HG02588 (cell line): ENCODE data around the gene LDB2.
A peak's percentile ranks its signal among the peaks of the same experiment; 100 is the strongest.
"Not testable (repeated sequence)": the region's sequence is repeated elsewhere in the genome, so short reads cannot be mapped to it uniquely, and the experiment has no call there.

ENCODE experiments used
- ATAC-seq: cut with Tn5 transposase; IDR thresholded peaks from one replicate; pipeline ENCODE4 v1.9.1; 2021; ENCODE audit warnings: mild to moderate bottlenecking, moderate library complexity; ENCODE audit not compliant: unreplicated experiment

Gene LDB2

DNA sequence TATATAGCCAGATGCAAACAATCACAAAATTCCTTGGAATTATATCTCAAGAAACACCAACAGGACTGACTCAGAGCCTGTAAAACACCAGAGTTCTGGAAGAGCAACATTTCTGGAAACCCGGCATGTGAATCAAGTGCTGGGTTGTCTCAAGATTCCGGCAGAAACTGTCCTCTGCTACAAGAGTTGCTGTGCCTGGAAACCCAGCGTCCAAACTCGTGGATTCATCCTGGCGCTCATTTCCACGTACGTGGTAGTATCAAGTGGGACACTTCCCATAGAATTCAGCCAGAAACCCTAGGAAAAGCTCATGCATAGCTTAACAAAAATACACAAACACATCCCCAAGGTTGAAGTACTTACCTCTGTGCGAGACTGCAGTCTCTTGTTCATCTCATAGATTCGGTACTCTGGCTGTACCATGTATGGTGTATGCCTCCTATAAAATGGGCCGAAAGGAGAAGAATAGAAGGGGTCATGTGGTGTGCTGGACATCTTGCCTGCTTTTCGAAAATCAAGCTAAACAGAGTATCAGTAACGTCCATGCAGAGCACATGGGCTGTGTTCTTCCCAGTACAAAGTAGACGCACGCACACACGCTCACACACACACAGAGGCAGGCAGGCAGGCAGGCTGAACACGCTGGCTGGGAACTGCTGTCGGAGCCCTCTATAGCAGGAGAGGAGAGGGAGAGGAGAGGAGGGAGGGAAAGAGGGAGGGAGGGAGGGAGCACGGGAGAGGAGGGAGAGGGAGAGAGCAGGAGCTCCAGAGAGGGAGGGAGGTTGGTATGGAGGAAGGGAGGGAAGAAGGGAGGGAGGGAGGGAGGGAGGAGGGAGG lies at the start of gene LDB2:
LDB2 (minus strand) TSS at position 655 of the 837 bp plus-strand sequence.
- ATAC-seq, result no peak

DNA sequence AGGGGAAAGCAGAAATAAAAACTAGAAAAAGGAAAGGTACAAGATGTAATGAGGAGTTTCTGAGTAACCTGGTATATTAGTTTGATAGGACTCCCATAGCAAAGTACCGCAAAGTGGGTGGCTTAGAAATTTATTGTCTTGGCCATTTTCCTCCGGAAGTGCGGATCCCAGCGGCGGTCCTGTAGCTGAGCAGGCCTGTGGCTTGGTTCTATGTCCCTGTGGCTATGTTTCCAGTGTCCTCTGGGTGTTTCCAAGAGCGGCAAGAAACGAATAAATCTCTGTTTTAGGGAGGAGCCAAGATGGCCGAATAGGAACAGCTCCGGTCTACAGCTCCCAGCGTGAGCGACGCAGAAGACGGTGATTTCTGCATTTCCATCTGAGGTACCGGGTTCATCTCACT lies 44.0 kb upstream of the LDB2 start:
- no peak for ATAC-seq

DNA sequence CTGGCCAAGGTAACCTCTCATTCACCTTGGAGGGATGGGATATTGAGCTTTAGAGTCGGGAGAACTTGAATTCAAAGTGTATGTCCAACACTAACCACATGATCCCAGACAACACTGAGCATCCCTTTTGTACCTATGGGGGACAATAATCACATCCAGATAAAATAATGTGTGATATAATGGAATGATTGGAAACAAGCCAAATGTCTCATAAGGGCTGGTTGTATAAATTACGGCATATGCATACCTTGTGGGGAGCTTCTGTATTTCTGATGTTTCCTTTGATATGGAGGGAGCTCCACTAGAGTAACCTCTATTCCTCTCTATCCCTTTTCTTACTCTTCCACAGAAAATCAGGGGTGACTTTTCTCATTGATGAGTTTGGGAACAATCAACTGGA lies 40.7 kb upstream of the LDB2 start:
- no peak for ATAC-seq

DNA sequence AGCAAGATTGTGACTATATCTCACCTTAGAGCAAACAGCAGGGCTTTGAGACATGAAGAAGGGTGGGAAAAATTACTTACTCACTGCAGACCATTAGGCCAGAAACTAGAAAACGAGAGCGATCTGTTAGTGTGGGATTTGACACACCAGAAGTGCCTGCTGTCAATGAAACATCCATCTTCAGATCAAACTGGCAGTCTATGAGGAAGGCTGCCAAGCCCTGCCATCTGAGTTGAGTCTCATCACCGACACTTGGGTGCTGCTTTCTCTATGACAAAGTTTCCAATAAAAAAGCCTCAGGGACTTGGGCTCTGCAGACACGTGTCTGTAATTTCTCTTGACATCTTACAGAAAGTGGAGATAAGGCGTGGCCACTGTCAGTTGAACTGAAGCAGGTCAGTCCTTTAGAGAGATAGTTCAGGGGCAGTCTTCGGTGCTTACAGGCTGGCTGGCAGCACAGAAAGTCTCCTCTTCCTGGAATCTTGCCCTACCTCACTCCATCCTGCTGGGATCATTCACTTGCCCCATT lies 40.1 kb upstream of the LDB2 start:
- ATAC-seq, result no peak

DNA sequence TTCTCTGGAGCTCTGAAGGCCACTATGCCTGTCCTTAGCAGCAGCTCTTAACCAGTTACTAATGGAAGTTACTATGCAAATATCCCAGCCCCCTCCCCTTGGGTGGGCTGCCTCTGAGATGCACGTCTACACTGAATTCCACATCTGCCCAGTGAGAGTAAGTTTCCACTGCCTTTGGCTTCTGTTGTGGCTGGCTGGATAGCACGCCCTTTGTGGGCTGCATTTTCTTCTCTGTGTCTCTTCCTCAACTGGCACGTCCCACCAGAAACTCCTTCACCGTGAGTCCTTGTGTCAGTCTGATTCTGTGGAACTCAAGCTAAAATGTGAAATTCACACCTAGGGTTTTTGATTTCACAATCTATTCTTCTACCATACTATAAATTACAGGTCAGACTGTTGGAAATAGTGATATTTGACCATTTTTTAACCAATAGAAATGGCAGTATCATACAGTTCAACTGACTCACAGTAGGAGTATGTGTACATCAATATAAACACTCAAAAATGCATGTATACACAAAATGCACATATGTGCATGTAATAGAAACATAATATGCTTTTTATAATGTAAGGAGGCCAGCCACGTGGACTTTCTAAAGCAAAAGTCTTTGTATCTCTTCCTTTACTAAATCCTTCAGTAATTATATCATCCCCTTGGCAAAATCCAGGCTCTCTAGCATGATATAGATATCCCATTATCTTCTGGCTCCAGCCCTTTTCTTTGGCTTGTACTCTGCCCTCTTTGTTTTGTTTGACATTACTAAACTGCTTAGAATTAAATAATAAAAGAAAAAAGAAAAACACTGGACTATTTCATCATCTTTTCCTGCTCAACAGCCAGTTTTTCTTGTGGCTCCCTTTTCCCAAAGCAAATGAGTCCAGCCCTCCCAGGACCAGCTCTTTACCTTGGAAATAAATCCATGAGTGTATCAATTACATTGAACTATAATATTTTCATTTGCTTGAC lies 33.2 kb upstream of the LDB2 start:
- no peak for ATAC-seq

DNA sequence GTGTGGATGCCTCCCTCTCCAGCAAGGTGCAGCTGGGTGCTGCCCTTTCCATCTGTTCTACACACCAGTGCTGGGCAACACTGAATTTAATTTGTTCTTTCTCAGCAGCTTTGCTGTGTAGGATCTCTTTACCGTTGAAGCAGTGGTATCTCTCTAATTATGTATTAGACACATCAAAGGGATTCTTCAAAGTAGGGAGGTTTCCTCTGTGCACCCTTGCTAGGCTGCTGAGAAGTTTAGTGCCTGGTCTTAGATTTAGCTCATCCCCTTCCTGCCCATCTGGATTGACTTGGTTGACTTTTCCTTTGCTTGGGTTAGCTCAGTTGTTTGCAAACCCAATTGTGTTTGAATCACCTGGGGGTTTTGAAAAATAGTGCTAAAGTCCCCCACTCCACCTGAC lies 27.8 kb upstream of the LDB2 start:
- no peak for ATAC-seq

DNA sequence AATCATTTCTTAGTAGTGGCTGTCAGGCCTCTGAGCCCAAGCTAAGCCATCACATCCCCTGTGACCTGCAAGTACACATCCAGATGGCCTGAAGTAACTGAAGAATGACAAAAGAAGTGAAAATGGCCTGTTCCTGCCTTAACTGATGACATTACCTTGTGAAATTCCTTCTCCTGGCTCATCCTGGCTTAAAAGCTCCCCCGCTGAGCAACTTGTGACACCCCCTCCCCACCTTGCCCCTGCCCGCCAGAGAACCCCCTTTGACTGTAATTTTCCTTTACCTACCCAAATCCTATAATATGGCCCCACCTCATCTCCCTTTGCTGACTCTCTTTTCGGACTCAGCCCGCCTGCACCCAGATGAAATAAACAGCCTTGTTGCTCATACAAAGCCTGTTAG lies 20.3 kb upstream of the LDB2 start:
- ATAC-seq, result not testable (repeated sequence)

DNA sequence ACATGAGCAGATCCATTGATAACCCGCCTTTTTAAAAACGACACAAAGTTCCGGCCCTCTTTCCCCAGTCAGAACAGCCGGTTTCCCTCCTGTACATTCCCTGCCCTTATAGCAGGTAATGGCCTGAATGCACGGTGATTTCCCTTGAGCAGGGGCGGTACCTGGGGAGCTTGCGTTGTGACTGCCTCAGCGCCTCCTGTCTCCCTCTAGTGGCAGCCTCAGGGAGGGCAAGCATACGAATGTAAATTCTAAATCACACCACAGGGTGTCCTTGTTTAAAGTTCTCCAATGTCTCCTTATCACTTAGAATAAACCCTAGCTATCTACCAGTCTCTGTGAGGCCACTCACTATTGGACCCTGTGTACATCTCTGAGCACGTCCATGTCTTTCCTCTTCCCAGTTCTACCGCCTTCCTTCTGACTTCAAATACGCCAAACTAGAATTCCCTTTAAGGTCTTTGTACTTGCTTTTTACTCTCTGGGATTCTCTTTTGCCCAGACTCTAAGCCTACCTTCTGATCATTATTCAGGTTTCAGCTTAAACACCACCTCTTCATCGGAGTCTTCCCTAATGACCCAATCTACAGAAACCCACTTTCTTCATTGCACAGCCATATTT lies 18.4 kb upstream of the LDB2 start:
- peak; percentile 98 for ATAC-seq

DNA sequence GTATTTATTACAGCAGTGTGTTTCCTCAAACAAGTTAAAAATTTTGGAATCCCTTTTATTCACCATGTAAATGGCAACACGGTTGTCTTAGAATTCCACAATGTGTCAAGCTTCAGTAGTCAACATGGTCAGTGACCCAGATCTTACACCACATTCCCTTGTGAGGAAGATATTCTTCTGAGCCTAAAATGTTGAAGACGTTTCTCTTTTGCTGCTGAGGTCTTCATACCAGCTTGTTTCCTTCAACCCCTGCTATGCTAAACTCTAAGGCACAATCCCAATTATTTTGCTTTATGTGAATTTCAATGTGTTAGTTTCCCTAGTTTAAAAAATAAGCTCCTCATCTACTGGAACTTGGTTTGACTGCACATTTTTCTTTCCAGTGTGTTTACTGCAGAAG lies 17.6 kb upstream of the LDB2 start:
- ATAC-seq, result no peak

DNA sequence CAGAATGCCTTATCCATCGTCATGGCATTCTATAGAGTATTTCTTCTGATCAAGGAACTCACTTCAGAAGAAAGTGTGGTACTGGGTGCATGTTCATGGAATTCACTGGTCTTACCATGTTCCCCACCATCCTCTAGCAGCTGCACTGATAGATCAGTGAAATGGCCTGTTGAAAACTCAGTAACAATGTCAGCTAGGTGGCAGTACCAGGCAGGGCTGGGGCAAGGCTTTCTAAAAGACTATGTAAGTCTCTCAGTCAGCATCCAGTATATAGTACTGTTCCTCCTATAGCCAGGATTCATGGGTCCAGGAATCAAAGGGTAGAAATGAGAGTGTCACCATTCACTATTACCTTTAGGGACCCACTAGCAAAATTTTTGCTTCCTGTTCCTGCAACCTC lies 15.8 kb upstream of the LDB2 start:
- ATAC-seq, result no peak

DNA sequence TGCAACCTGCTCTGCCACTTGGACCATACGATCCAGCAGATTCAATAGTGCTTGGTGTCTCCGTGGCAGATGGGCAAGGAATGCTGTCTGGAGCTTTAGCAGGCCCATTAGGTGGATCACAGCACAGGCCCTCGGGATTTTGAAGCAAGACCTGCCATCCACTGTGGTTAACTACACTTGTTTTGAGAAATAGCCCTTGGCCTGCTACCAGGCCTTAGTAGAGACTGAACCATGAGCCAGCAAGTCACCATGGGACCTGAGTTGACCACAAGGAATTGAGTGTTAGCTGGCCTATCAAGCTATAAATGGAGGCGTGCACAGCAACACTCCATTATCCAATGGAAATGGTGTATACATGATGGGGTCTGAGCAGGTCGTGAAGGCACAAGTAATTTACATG lies 14.5 kb upstream of the LDB2 start:
- ATAC-seq, result no peak

DNA sequence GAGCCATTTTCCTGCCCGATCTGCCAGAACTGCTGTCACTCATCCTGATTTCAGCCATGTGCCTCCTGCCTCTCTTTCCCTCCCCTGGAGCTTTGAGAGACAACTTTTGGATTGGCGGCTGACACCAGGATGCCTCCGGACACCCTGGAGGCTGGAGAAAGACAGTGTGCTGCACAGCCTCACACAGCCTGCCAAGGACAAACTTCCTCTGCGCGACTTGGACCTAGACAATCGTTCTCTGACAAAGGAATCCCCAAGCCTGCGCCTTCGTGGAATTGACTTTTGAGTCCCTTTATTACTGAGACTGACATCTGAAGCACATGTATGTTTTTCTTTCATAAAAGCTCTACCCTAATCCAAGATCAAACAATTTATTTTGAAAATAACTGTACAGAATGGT lies 10.8 kb upstream of the LDB2 start:
- ATAC-seq, result no peak

DNA sequence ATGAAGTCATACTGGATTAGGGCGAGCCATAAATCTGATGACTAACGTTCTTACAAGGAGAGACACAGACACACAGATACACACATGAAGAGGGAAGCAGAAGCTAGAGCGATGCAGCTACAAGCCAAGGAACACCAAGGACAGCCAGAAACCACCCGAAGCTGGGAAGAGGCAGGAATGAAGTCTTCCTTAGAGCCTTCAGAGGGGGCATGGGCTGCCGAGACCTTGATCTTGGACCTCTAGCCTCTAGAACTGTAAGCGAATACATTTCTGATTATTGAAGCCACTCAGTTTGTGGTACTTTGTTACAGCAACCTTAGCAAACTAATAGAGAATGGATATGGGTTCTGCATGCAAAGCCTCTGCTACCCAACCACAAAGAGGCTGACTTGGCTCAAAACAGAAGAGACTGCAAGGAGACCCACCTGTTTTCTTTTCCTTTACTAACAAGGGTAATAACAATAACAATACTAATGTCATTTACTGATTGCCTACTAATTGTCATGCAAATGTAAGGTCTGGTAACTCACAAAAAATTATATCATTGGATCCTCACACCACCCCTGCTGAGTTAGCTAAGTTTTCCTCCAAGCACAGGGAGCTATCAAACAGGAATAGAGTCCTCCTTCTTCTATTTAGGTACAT lies 10.1 kb upstream of the LDB2 start:
- no peak for ATAC-seq

DNA sequence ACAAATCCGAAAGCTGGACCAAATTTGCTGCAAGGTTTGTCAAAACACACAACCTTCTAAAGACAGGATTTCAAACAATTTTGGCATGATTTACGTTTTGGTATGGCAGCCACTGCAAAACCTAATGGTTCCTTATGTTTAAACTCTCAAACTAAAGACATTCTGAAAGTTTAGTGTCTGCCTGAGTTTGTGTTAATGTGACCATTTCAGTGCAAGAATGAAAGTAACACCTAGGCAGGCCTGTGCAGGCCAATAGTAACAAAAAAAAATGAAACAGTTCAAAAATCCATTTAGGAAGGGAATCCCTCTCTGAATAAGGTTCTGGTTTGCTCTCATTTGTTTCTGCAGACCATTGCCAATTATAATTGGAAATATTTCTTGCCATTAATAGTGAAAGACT lies 1.9 kb upstream of the LDB2 start:
- no peak for ATAC-seq

DNA sequence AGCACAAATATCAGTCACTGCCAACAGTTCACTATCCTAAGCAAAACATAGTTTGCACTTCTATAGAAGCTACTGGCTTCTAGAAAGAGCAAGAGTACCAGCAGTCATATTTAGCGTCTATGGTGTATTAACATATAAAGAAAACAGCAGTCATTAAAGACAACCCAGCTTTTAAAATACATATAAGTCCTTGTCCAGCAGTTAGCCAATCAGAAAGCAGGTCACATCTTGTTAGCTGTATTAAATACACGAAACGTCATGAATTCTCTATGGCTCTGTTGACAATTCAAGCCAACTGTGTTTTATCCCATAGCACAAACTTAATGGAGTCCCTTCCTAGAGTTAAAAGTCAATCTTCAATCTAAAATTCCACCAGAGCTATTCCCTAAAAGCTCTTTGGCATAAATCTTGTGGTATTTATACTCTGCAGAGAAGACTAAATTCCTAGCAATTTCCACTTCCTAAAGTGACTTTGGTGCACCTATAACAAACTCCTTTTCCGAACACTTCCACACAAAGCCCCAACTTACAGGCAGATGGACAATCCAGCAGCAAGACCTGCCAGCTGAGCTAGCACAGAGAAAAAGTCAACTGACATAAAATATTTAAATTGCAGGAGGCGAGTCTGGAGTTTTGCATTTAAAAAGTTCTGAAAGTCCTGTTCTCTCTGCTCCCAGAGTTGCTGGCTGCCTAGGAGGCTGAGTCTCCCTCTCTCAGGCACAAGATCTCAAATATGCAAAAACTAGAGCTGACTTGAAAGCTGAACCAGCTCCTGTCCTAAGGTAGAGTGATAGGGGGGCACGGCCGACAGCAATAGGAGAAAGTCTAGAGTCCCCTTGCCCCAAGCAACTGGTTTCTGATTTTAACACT lies 1.3 kb downstream of the LDB2 start:
- no peak for ATAC-seq

DNA sequence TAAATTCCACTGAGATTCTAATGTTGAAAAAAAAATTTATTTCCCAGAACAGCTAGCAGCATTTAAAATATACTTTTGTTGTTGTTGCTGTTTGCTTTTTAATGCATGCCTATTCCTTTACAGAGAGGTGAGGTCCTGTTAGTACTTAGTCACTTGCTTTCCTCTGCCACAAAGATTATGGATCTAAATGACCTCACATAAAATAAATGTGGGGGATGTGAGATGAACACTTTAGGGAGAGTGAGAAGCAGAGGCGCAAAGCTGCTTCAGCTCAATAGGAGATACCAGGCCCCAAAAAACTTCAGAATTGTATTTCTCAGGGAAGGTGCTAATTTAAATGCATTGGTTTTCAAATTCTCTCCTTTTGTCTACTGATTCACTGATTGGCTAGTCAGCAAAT lies 4.0 kb downstream of the LDB2 start:
- no peak for ATAC-seq

DNA sequence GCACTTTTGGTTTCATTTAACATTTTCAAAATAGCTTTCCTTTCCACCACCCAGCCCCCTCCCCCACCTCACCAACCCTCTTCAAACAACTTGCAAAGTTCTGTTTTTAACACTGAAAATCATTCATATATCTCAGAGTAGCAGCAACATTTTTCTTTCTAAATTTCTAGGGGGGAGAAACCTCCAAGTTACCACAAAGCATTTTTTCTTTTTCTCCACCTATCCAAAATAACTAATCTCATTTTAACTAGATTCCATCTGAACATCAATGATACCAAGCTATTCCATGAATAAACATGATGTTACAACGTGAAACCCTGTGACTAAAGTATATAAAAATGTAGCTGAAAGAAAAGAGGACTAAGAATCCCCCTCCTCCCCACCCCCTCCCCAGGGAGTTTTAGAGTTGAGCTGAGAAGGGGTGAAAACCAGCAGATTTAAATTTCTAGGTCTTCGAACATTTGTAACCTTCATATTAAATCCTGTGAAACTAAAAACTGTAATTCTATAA lies 5.2 kb downstream of the LDB2 start:
- ATAC-seq, result no peak

DNA sequence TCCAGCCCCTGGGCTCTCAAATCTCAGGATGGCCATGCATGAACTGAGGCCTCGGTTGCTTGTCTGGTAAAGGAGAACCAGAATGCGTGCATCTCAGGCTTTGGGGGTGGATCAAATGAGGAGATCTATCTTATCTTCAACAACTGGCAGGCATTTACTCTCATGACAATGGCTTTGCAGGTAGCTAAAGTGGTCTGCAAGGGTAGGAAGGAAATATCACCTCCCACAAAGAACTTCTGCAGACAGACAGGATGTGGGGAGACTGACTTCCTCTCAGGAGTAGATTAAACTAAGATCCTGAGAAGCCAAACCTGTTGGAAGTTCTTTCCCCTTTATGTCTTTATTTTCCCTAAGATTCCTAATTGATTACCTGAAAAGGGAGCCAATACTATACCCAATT lies 7.8 kb downstream of the LDB2 start:
- ATAC-seq, result no peak

DNA sequence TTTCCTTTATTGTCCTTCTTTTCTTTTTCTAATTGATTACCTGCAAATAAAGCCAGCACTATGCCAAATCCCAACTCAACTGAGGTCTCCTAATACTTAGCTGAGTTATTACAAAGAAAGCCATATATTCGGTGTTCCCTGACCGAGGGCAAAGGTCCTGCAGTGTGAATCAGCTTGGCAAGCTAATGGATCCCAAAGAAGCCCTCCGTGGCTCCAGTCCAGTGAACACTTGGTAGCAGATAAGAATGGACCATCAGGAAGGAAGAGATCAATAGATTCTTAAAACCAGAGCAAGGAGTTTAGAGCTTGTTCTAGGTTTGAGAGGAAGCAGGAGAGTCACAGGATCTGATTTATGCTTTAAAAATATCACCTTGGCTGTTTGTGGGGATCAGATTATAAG lies 8.5 kb downstream of the LDB2 start:
- ATAC-seq, result no peak

DNA sequence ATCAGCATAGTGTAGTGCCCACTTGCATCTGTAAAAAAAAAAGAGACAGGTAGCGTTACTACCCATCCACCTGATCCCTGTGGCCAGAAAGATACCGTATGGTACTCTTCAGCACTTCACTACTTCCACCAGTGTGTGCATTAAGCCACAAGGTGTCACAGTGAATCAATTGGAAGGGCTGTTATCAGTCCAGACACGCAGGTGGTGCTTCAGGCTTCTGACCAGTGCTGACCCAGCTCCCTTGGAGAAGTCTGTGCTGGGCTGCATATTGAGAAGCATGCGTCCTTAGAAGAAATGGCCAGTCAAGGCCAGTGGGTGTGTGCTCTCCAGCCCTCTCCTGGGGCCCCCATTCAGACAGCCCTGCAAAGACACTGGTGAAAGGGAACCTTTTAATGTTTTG lies 10.6 kb downstream of the LDB2 start:
- ATAC-seq, result no peak
